Measurements from ENCODE around the gene CFAP299. TPM values are rescaled to one million over a fixed set of nuclear protein-coding genes. Genes with fewer than 3 reads are reported as not detected.

The CFAP299 gene
- total and polyA plus RNA-seq, 2 experiments from 2014 or later = not detected

DNA sequence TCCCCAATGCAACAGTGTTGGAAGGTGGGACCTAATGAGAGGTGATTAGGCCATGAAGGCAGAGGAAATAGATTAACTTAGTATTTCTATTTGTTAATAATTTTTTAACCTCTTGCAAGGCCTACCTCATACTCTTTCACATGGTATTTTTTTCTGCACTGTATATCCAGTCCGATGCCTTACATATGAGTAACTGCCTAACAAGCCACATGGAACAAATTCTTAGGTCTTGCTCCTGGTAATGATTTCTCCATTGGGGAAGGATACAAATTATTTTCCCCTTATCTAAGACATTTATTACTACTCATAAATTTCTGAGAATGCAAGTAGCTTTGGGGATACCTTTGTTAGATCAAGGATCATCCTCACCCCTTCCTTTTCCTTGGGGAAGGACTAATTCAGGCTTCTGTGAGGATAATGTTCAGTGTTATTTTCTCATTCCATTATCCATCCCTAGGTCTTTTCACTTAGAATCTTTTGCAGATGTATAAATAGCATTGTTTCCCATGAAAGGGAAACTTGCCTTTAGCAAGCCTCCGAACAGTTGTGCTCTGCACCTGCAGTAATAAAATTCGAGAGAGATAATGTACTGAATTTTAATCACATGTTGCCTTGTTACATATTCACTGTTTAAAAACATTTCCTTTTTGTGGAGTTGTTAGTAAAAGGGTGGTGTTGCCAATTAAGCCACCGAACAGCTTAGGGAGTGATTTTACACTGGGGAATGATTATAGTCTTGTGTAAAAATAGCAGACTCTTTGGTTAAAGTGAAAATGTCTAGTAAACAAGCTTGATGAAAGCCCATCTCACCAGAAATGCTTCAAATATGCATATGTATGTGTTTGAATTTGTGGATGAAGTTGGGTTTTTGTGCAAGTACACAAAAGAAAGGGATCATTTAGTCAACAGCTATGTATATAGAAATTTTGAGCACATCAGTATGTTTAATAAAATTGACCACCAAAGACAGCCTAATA is 89.9 kb downstream of the CFAP299 start:
- no peaks in the 10 kb centered on the region for H3K36me3 ChIP-seq (replicated peaks; ENCODE audit: insufficient read depth, low read depth)
- no peaks in the 10 kb centered on the region for H3K27me3 ChIP-seq
- no peaks in the 10 kb centered on the region for H3K79me2 ChIP-seq
- H3K4me1 ChIP-seq (ENCODE audit: insufficient read depth) = no peaks in the 10 kb centered on the region
- no peak overlapping the region for H3K4me2 ChIP-seq
- H3K9me3 ChIP-seq (ENCODE audit: low read depth) = no peaks in the 10 kb centered on the region
- TF ChIP-seq, protein P1, sequence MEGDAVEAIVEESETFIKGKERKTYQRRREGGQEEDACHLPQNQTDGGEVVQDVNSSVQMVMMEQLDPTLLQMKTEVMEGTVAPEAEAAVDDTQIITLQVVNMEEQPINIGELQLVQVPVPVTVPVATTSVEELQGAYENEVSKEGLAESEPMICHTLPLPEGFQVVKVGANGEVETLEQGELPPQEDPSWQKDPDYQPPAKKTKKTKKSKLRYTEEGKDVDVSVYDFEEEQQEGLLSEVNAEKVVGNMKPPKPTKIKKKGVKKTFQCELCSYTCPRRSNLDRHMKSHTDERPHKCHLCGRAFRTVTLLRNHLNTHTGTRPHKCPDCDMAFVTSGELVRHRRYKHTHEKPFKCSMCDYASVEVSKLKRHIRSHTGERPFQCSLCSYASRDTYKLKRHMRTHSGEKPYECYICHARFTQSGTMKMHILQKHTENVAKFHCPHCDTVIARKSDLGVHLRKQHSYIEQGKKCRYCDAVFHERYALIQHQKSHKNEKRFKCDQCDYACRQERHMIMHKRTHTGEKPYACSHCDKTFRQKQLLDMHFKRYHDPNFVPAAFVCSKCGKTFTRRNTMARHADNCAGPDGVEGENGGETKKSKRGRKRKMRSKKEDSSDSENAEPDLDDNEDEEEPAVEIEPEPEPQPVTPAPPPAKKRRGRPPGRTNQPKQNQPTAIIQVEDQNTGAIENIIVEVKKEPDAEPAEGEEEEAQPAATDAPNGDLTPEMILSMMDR (IDR thresholded peaks at IDR 0.05; ENCODE audit: poor library complexity) = no peak
- TF ChIP-seq EZH2 (IDR thresholded peaks at IDR 0.05; ENCODE audit: borderline replicate concordance) (no peak), EZH2phosphoT487 (IDR thresholded peaks at IDR 0.05; ENCODE audit: low read depth, severe bottlenecking, unreplicated experiment) (no peak)
- H3K27ac ChIP-seq = no peak overlapping the region
- no peak for DNase-seq (ENCODE audit: low spot score)
- no peaks in the 10 kb centered on the region for H4K20me1 ChIP-seq (ENCODE audit: insufficient read depth, poor library complexity, severe bottlenecking)
- WGBS (ENCODE audit: low lambda C conversion rate, missing lambda C conversion rate) = 73% methylated on average over 4 of the region's 4 CpGs
- H3K9me2 ChIP-seq (replicated peaks; ENCODE audit: insufficient read depth) = no peaks in the 10 kb centered on the region
- no peak overlapping the region for H3K4me3 ChIP-seq
- H2AFZ ChIP-seq = no peak overlapping the region

DNA sequence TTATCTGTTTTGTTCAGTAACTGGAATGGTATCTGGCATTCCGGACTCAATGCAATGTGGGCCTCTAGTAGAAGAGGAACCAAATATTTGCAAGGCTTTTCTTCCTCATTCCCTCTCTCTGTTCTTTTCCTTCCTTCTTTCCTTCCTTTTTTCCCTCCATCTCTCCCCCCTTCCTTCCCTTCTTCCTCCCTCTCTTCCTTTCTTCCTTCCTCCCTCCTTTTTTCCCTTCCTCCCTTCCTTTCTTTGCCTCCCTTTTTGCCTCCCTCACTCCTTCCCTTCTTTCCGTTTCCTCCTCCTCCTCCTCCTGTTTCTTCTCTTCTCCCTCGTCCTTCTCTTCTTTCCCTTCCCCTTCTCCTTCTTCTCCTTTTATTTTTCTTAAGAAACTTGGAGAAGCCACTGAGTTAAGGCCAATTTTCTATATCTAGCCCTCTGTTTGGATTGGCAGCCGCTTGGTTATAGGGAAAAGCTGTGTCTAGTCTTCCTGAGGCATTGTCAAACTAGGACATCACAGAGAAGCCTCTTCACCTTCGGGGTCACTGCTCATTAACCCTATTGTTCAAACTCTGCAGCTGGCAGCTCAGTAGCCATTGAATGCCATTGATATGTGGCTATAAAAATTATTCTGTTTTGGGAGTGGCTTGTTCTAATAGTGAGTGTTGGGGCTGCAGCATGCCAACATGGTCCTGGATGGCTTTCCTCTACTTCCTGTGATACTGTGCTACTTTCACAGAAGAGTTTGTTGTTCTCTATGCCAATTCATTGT is 95.9 kb downstream of the CFAP299 start:
- no peaks in the 10 kb centered on the region for H3K9me2 ChIP-seq (replicated peaks; ENCODE audit: insufficient read depth)
- H3K9me3 ChIP-seq (ENCODE audit: low read depth) = no peaks in the 10 kb centered on the region
- H3K27me3 ChIP-seq = no peaks in the 10 kb centered on the region
- no peak overlapping the region for H3K4me3 ChIP-seq
- no peak for DNase-seq (ENCODE audit: low spot score)
- H4K20me1 ChIP-seq (ENCODE audit: insufficient read depth, poor library complexity, severe bottlenecking) = no peaks in the 10 kb centered on the region
- H3K27ac ChIP-seq = no peak overlapping the region
- WGBS (ENCODE audit: low lambda C conversion rate, missing lambda C conversion rate) = 73% methylated on average over 5 of the region's 5 CpGs
- no peaks in the 10 kb centered on the region for H3K36me3 ChIP-seq (replicated peaks; ENCODE audit: insufficient read depth, low read depth)
- H3K79me2 ChIP-seq = no peaks in the 10 kb centered on the region
- no peaks in the 10 kb centered on the region for H3K4me1 ChIP-seq (ENCODE audit: insufficient read depth)
- TF ChIP-seq EZH2 (IDR thresholded peaks at IDR 0.05; ENCODE audit: borderline replicate concordance) (no peak), EZH2phosphoT487 (IDR thresholded peaks at IDR 0.05; ENCODE audit: low read depth, severe bottlenecking, unreplicated experiment) (no peak)
- TF ChIP-seq, protein P1 (IDR thresholded peaks at IDR 0.05; ENCODE audit: poor library complexity) = no peak
- no peak overlapping the region for H2AFZ ChIP-seq
- H3K4me2 ChIP-seq = no peak overlapping the region

DNA sequence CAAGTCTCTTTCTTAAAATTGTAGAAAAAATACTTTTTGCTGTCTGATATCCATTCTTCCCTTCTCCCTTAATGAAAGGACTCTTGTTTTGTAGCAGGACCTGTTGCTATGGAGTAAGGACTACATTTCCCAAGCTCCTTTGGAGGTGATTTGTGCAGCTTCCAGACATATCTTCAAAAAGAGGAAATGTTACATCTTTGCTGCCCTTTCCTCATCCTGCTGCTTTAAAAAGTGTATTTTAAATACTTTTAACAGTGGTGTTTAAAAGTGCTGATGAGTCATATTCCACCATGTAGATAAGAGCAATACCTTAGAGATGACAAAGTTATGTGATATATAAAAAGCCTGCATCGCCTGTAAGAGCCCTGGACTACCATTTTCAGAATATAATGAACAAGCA is 98.7 kb downstream of the CFAP299 start:
- Histone ChIP-seq H3K27ac (no peak overlapping the region), H2AFZ (no peak overlapping the region), H4K20me1 (ENCODE audit: insufficient read depth, poor library complexity, severe bottlenecking) (no peaks in the 10 kb centered on the region), H3K4me3 (no peak overlapping the region), H3K79me2 (no peaks in the 10 kb centered on the region), H3K4me2 (no peak overlapping the region), H3K9me3 (ENCODE audit: low read depth) (no peaks in the 10 kb centered on the region), H3K4me1 (ENCODE audit: insufficient read depth) (no peaks in the 10 kb centered on the region), H3K27me3 (no peaks in the 10 kb centered on the region), H3K9me2 (replicated peaks; ENCODE audit: insufficient read depth) (no peaks in the 10 kb centered on the region), H3K36me3 (replicated peaks; ENCODE audit: insufficient read depth, low read depth) (no peaks in the 10 kb centered on the region)
- DNase-seq (ENCODE audit: low spot score) = no peak
- TF ChIP-seq EZH2 (IDR thresholded peaks at IDR 0.05; ENCODE audit: borderline replicate concordance) = no peak
- TF ChIP-seq, protein P1 (IDR thresholded peaks at IDR 0.05; ENCODE audit: poor library complexity) = no peak
- 77% methylated on average over 1 of the region's 1 CpG for WGBS (ENCODE audit: low lambda C conversion rate, missing lambda C conversion rate)
